Stimulated activated CD4-positive, alpha-beta T cell treated with anti-CD3 and anti-CD28 coated beads, Interleukin-1b, Interleukin-23, amount 100 ng/mL, for 1 hour (primary cell): ENCODE results near the gene TLCD5.

Experiments used
- DNase-seq, 2 donors: peaks; one replicate each; pipeline ENCODE4 v3.0.0-alpha.2; 2020; ENCODE audit warnings: low read depth in 2 of 2

The TLCD5 gene

DNA sequence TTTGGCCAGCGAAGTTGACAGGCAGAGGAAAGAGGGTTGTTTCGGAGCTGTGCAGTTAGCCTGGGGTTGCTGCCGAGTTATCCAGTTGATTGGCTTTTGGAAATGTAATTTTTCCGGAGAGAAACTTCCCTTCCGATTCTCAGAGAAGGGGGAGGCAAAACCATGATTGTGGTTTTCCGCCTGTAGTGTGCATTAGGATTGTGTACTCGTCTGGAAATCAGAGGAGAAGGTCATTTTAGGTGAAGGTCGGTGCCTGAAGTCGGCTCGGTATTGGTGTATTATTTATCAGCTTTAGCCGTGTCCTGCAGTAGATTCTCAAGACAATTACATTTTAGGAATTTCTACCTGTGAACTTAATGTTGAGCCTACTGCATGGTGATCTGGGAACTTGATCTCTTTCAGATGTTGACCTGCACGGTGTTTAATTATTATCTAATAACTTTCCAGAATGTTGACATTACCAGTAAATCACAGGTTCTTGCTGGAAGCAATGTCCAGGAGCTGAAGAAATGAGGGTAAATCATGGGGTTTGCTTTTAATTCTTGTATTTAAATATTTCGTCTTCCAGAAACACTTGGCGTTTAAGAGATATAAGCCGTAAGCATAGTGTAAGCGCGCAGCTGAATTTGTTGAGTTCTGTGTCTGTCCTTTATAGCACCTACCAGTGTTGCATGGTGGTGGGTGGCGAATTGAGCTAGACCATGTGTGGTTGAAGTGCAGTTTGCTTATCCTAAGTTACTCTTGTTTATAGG is 12.4 kb downstream of the TLCD5 start:
- no peak for DNase-seq

GRCh38 chr11:120338107-120338933 is 13.2 kb downstream of the TLCD5 start:
- no peak for DNase-seq

DNA sequence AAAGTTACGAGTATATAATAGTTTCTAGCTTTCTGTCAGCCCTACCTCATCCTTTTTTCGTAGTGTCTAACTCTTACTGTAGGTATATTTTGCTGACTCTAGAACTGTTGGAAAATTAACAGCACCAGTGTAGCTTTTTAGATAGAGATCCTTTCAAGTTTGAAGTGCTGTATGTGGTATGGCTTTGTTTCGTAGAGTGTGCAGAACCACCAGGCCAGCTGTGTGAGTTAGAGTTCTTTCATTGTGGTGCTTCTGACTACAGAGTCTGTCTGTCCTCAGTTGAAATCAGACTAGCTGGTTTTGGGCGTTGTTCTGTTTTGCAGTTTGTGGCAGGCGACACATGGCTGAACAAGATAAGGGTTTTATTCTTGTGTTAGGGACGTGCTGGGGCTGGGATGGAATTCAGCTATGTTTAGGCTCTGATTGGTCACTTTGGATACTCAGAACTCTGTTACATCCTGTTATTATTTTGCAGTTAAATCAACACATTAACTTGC is 14.3 kb downstream of the TLCD5 start:
- DNase-seq, result no peak

GRCh38 chr11:120340529-120340928 is 15.4 kb downstream of the TLCD5 start:
- DNase-seq, result no peak

- no peak for DNase-seq
These were observed 17.1 kb downstream of the TLCD5 start for GRCh38 chr11:120342226-120342625.

GRCh38 chr11:120342678-120343077 is 17.6 kb downstream of the TLCD5 start:
- no peak for DNase-seq

- no peak for DNase-seq
These were observed 18.3 kb downstream of the TLCD5 start for GRCh38 chr11:120343429-120343828.

DNA sequence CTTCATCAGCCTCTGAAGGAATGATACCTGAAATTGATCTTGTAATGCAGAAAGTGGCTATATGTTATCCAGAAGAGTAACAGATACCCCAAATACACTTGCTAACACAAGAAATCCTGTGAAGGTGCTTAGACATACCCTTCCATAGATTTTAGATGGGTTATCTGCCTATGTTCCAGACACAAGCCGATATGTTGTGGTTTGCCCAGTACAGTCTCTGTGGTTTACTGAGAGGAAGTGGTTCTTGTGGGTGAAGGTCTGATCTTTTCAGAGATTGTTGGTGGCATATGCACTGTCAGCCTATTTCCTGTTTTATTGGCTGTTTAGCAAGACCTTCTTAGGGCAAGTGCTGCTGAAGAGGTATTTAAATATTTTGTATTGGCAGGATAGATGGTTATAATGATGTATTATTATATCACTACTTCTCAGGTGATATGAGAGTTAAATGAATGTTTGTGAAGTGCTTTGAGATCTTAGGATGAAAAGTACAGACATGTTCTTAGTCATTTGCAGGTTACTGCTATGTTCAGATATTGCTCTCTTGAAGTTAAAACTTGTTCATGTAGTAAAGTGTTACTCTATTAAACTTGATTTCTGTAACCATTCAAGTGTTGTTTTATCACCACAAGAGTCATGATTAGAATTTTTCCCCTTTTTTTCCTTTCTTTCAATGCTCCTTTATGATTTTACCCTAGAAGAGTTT is 19.4 kb downstream of the TLCD5 start:
- no peak for DNase-seq

GRCh38 chr11:120346233-120346632 is 21.1 kb downstream of the TLCD5 start:
- no peak for DNase-seq

GRCh38 chr11:120350637-120351036 is 25.5 kb downstream of the TLCD5 start:
- no peak for DNase-seq

DNA sequence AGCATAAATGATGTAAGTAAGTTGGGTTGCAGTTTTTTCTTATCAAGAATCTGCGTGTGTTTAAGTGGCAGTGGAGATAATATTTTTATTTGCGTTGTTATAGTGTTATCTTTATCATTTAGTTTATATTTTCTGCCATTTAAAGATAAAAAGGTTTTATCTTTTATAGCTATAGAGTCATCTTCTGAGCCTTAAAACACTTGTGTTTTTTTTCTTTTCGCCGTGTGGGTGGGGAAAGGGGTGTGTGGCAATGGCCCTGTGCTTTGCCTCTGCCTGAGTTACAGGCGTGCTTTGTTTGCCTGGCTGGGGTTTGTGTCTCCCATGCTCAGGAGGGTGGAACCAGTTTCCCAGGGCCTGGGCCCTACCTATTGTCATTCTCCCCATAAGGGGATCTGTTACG is 27.3 kb downstream of the TLCD5 start:
- DNase-seq, result no peak

GRCh38 chr11:120354068-120354467 is 29.0 kb downstream of the TLCD5 start:
- DNase-seq, result no peak

- DNase-seq, result no peak
These were observed 29.7 kb downstream of the TLCD5 start for GRCh38 chr11:120354779-120355178.

- no peak for DNase-seq
These were observed 32.5 kb downstream of the TLCD5 start for GRCh38 chr11:120357620-120358019.

- no peak for DNase-seq
These were observed 33.6 kb downstream of the TLCD5 start for GRCh38 chr11:120358729-120359128.

GRCh38 chr11:120363436-120363835 is 38.3 kb downstream of the TLCD5 start:
- no peak for DNase-seq

- no peak for DNase-seq
These were observed 40.4 kb downstream of the TLCD5 start for GRCh38 chr11:120365512-120365911.

DNA sequence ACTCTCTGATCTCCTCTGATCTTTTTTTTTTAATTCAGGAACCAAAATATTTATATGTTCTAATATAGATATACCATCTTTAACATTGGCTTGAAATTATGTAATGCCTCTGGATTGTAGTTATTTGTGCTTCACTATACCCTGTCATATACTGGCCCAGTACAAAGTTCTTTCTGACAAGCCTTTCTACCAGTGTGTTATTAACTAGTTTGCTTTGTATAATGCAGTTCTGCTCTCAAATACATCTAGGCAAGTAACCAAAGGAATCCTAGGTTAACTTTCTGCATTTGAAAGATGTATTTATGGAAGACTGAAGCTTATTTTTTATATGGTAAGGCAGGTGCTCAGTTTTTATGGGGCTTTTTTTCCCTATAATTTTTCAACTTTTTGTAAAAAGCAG is 47.2 kb downstream of the TLCD5 start:
- no peak for DNase-seq

DNA sequence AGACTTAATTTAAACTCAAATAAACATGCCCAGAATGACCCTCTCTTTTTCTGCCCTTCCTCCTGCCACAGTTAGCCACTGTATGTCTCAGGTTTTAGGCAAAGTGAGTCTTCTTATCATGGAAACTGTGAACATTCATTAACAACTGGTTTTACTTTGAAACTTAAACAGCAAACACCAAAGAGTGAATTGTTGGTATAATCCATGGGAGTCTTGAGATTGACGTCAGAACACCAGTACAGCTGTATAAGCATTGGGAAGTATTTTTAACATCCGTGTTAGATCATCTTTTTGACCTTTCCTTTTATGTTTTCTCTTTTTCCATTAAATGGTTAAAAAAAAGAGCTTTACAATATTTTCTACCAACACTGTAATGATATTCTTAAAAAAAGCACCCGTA is 50.0 kb downstream of the TLCD5 start:
- no peak for DNase-seq

GRCh38 chr11:120376547-120377182 is 51.6 kb downstream of the TLCD5 start:
- no peak for DNase-seq

GRCh38 chr11:120378474-120378873 is 53.4 kb downstream of the TLCD5 start:
- no peak for DNase-seq

DNA sequence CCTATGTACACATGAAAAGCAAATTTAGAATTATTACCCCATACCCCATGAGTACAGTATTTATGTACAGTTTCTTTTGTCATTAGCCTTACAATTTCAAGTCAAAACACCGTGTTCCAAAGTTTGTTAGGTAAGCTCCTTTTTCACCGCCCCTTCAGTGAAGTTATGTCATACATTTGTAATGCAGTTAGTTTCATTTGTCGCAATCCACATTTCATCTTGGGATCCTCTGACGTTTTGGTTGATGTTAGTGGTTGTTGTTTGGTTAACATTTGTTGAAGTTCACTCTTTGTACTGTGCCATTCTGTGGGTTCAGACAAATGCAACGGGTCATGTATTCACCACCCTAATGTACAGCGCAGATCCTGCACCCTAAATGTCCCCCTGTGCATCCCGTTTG is 56.3 kb downstream of the TLCD5 start:
- DNase-seq, result no peak
